HepG2 (cell line): ENCODE measurements around the gene CHN1.

Experiments
- BCL6 ChIP-seq: IDR thresholded peaks from 2 replicates; pipeline ENCODE4 v1.6.1; 2016; ENCODE audit warnings: missing genetic modification reagents, missing compliant biosample characterization
- EZH2 ChIP-seq: conservative IDR thresholded peaks from 2 replicates; pipeline ENCODE4 v1.6.1; 2012; ENCODE audit warnings: mild to moderate bottlenecking, low read depth, low read length, moderate library complexity
- HHEX ChIP-seq: IDR thresholded peaks from 2 replicates; pipeline ENCODE4 v1.6.1; 2016; ENCODE audit warnings: control low read depth
- KLF16 ChIP-seq, 2 experiments: sonication (generic) in 1 of 2; formaldehyde crosslinking in 1 of 2; IDR thresholded peaks; 2 replicates each; pipeline versions ENCODE4 v1.6.1 to v1.8.0; 2016 to 2023; ENCODE audit warnings: missing genetic modification reagents in 2 of 2, missing compliant biosample characterization in 1 of 2
- KLF9 ChIP-seq: IDR thresholded peaks from 2 replicates; pipeline ENCODE4 v1.6.1; 2016; ENCODE audit warnings: low read depth
- SP140L ChIP-seq: sonication (generic); formaldehyde crosslinking; IDR thresholded peaks from 2 replicates; pipeline ENCODE4 v1.4.0; 2020; ENCODE audit warnings: missing genetic modification reagents, borderline replicate concordance
- ZNF20 ChIP-seq: sonication (generic); formaldehyde crosslinking; IDR thresholded peaks from 2 replicates; pipeline ENCODE4 v1.4.0; 2020; ENCODE audit warnings: mild to moderate bottlenecking, moderate library complexity, missing genetic modification reagents
- ZNF34 ChIP-seq: sonication (generic); formaldehyde crosslinking; IDR thresholded peaks from 2 replicates; pipeline ENCODE4 v1.4.0; 2020; ENCODE audit warnings: mild to moderate bottlenecking, missing genetic modification reagents, borderline replicate concordance
- TF ChIP-seq, protein P1 (sequence below): IDR thresholded peaks from 2 replicates; pipeline ENCODE4 v1.6.1; 2012; ENCODE audit warnings: inconsistent platforms
- TF ChIP-seq, protein P2 (sequence below): sonication (generic); formaldehyde crosslinking; IDR thresholded peaks from 2 replicates; pipeline ENCODE4 v1.4.0; 2020; ENCODE audit warnings: missing genetic modification reagents, mild to moderate bottlenecking, borderline replicate concordance

GRCh38 chr2:174768557-174768956 lies 236.6 kb downstream of the CHN1 start:
- TF ChIP-seq, protein P1, sequence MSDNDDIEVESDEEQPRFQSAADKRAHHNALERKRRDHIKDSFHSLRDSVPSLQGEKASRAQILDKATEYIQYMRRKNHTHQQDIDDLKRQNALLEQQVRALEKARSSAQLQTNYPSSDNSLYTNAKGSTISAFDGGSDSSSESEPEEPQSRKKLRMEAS: no peak
- TF ChIP-seq HHEX (CRISPR knock-in tag) (no peak), EZH2 (no peak), KLF9 (CRISPR knock-in tag) (no peak), ZNF20 (no peak), SP140L (no peak), ZNF34 (CRISPR knock-in tag) (no peak), BCL6 (no peak), KLF16 (CRISPR knock-in tag; IDR thresholded peaks at IDR 0.05) (no peak)
- TF ChIP-seq, protein P2, sequence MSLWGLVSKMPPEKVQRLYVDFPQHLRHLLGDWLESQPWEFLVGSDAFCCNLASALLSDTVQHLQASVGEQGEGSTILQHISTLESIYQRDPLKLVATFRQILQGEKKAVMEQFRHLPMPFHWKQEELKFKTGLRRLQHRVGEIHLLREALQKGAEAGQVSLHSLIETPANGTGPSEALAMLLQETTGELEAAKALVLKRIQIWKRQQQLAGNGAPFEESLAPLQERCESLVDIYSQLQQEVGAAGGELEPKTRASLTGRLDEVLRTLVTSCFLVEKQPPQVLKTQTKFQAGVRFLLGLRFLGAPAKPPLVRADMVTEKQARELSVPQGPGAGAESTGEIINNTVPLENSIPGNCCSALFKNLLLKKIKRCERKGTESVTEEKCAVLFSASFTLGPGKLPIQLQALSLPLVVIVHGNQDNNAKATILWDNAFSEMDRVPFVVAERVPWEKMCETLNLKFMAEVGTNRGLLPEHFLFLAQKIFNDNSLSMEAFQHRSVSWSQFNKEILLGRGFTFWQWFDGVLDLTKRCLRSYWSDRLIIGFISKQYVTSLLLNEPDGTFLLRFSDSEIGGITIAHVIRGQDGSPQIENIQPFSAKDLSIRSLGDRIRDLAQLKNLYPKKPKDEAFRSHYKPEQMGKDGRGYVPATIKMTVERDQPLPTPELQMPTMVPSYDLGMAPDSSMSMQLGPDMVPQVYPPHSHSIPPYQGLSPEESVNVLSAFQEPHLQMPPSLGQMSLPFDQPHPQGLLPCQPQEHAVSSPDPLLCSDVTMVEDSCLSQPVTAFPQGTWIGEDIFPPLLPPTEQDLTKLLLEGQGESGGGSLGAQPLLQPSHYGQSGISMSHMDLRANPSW (CRISPR knock-in tag): no peak
